ENCODE measurements around the gene RBM17.

- TF ChIP-seq TAF1 (IDR thresholded peaks at IDR 0.05; ENCODE audit: borderline replicate concordance, low read depth, low read length) = no peak
- TF ChIP-seq POLR2AphosphoS5 (IDR thresholded peaks at IDR 0.05; ENCODE audit: low read depth, low read length) = no peak
These were observed 54.3 kb downstream of the RBM17 start for GRCh38 chr10:6143181-6143580.

All from GM12892 (cell line).